ENCODE data around the gene QSOX2. TPM values are rescaled to one million over a fixed set of nuclear protein-coding genes. Genes with fewer than 3 reads are reported as not detected.

Gene QSOX2
- total RNA-seq, 1 donor from 2014 or later: 3.7 TPM

DNA sequence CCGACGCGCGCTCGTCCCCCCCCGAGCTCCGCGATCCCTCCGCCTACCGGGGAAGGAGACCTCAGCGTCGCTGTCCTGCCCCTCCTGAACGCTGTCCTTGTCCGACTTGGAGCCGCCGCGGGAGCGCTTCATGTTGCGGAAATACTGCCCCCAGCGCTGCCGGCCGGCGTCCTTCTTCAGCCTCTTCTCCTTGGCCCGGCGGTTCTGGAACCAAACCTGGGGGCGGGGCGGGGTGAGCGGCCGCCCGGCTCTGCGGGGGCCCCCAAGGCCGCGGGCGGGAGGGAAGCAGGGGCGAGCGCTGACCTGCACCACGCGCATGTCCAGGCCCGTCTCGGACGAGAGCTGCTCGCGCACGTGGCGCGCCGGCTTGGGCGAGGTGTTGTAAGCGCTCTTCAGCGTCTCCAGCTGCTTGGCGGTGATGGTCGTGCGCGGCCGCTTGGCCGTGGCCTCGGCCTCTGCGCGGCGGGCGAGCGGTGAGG is 47.0 kb downstream of the QSOX2 start:
- Histone ChIP-seq H3K27me3 (ENCODE audit: control insufficient read depth in 3 of 3, insufficient read depth in 3 of 3, low read length in 3 of 3) (peaks cover 70 to 86% (median 75%) of the 10 kb centered on the region in 3 donors), H3K4me1 (ENCODE audit: control insufficient read depth in 3 of 3, insufficient read depth in 3 of 3, low read length in 3 of 3) (no peaks in the 10 kb centered on the region), H3K36me3 (ENCODE audit: control insufficient read depth in 3 of 3, insufficient read depth in 3 of 3, low read length in 3 of 3) (no peaks in the 10 kb centered on the region)

DNA sequence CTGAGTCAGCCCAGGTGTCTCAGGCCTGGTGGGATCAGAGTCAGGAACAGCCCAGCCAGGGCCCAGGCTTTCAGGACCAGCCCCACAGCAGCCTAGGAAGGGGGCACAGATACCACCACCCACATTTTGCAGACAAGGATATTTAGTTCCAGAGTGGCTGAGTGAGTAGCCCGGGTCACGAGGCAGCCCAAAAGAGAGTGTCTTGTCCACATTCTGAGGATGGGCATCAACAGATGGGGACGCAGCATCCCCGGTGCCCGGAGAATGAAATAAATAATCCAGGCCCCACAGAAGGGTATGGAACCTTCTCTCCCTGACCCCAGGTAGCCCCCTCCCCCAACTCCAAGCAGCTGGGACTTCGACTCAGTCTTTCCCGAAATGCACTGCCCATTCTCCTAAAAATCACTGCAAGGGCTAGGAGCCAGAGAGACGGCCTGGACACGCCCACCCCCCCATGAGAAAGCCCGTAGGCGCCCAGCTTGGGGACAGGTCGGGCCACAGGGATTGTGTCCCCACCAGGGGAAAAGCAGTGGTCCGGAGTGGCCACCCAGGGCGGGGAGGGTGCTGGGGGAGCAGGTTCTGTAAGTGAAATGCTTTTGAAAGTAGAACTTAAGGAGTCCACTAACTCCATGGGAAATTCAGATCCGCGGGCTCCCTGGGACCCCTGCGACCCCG is 47.5 kb downstream of the QSOX2 start:
- Histone ChIP-seq H3K9ac (ENCODE audit: low read depth in 1 of 3, low read length in 3 of 3) (no peak overlapping the region), H3K4me3 (ENCODE audit: low read length in 3 of 3) (no peak overlapping the region)

More for the DNA sequence above, 47.0 kb downstream of the QSOX2 start:
- Histone ChIP-seq H3K9ac (ENCODE audit: low read depth in 1 of 3, low read length in 3 of 3) (no peak overlapping the region), H3K4me3 (ENCODE audit: low read length in 3 of 3) (no peak overlapping the region), H3K9me3 (ENCODE audit: control insufficient read depth in 3 of 3, low read length in 3 of 3) (no peaks in the 10 kb centered on the region), H3K27ac (ENCODE audit: low read depth, low read length) (no peak overlapping the region)

DNA sequence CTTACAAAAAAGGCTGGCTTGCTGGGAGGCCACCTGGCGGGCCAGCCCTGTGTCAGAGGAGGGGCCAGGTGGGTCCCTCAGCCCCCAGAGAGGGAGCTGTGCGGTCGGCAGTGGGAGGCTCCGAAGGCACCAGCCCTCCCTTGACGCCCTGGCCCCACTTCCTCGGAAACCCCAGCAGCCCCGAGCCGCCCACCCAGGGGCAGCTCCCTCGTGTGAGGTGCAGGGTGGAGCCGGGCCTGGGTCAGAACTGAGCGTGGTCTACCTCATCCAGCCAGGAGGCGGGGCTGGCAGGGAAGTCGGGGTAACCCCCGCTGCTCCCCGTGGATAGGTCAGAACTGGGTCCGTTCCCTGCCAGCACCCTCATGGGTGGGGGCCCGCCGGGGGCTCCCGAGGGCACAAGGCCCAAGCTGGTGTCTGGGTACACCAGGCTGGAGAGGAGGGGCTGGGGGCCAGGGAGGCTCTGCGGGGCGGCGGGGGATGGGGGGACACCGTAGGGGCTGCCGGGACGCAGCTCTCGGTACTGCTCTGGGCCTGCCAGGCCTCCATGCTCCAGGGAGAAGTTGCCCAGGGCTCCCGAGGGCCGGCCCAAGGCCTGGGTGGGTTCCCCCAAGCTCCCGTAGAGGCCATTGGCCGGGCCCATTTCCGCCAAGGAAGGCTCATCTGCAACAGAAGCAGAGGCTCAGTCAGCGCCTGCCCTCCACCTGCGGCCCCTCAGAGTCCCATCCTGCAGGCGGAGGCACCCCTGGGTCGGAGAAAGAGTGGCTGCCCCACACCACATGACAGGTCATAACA is 48.3 kb downstream of the QSOX2 start:
- Histone ChIP-seq H3K9ac (ENCODE audit: low read depth in 1 of 3, low read length in 3 of 3) (no peak overlapping the region), H3K4me3 (ENCODE audit: low read length in 3 of 3) (no peak overlapping the region), H3K9me3 (ENCODE audit: control insufficient read depth in 3 of 3, low read length in 3 of 3) (no peaks in the 10 kb centered on the region), H3K27me3 (ENCODE audit: control insufficient read depth in 3 of 3, insufficient read depth in 3 of 3, low read length in 3 of 3) (peaks cover 66 to 86% (median 75%) of the 10 kb centered on the region in 3 donors), H3K27ac (ENCODE audit: low read depth, low read length) (no peak overlapping the region), H3K36me3 (ENCODE audit: control insufficient read depth in 3 of 3, insufficient read depth in 3 of 3, low read length in 3 of 3) (no peaks in the 10 kb centered on the region), H3K4me1 (ENCODE audit: control insufficient read depth in 3 of 3, insufficient read depth in 3 of 3, low read length in 3 of 3) (no peaks in the 10 kb centered on the region)

More for the DNA sequence above, 47.5 kb downstream of the QSOX2 start:
- Histone ChIP-seq H3K4me1 (ENCODE audit: control insufficient read depth in 3 of 3, insufficient read depth in 3 of 3, low read length in 3 of 3) (no peaks in the 10 kb centered on the region), H3K9me3 (ENCODE audit: control insufficient read depth in 3 of 3, low read length in 3 of 3) (no peaks in the 10 kb centered on the region), H3K36me3 (ENCODE audit: control insufficient read depth in 3 of 3, insufficient read depth in 3 of 3, low read length in 3 of 3) (no peaks in the 10 kb centered on the region), H3K27me3 (ENCODE audit: control insufficient read depth in 3 of 3, insufficient read depth in 3 of 3, low read length in 3 of 3) (peaks cover 65 to 85% (median 74%) of the 10 kb centered on the region in 3 donors), H3K27ac (ENCODE audit: low read depth, low read length) (no peak overlapping the region)

GRCh38 chr9:136196404-136197083 is 49.1 kb downstream of the QSOX2 start:
- Histone ChIP-seq H3K4me3 (ENCODE audit: low read length in 3 of 3) (no peak overlapping the region), H3K27me3 (ENCODE audit: control insufficient read depth in 3 of 3, insufficient read depth in 3 of 3, low read length in 3 of 3) (peaks cover 70 to 87% (median 76%) of the 10 kb centered on the region in 3 donors), H3K9me3 (ENCODE audit: control insufficient read depth in 3 of 3, low read length in 3 of 3) (no peaks in the 10 kb centered on the region), H3K9ac (ENCODE audit: low read depth in 1 of 3, low read length in 3 of 3) (no peak overlapping the region), H3K27ac (ENCODE audit: low read depth, low read length) (no peak overlapping the region), H3K36me3 (ENCODE audit: control insufficient read depth in 3 of 3, insufficient read depth in 3 of 3, low read length in 3 of 3) (no peaks in the 10 kb centered on the region), H3K4me1 (ENCODE audit: control insufficient read depth in 3 of 3, insufficient read depth in 3 of 3, low read length in 3 of 3) (no peaks in the 10 kb centered on the region)

DNA sequence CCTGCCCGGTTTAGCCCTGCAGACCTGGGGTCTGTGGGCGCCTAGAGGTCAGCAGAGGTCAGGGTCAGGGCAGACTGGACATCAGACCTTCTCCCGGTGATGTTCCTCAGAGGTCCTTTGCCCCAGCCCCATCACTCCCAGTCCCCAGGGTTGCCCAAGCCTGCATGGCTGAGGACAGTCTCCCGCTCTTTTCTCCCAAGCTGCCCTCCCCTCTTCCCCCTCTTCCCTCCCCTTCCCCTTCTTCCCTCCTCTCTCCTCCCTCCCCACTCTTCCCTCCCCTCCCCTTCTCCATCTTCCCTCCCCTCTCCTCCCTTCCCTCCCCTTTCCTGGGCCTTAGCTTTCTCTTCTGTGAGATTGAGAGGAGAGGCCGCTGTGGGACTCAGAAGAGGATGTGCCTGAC is 51.1 kb downstream of the QSOX2 start:
- Histone ChIP-seq H3K4me3 (ENCODE audit: low read length in 3 of 3) (no peak overlapping the region), H3K27me3 (ENCODE audit: control insufficient read depth in 3 of 3, insufficient read depth in 3 of 3, low read length in 3 of 3) (peaks cover 66 to 82% (median 73%) of the 10 kb centered on the region in 3 donors), H3K9me3 (ENCODE audit: control insufficient read depth in 3 of 3, low read length in 3 of 3) (no peaks in the 10 kb centered on the region)

GRCh38 chr9:136193891-136194279 is 51.7 kb downstream of the QSOX2 start:
- H3K27me3 ChIP-seq (ENCODE audit: control insufficient read depth in 3 of 3, insufficient read depth in 3 of 3, low read length in 3 of 3): peaks cover 67 to 83% (median 69%) of the 10 kb centered on the region in 3 donors

More for the DNA sequence above, 51.1 kb downstream of the QSOX2 start:
- no peaks in the 10 kb centered on the region for H3K36me3 ChIP-seq (ENCODE audit: control insufficient read depth in 3 of 3, insufficient read depth in 3 of 3, low read length in 3 of 3)
- H3K27ac ChIP-seq (ENCODE audit: low read depth, low read length): no peak overlapping the region
- no peak overlapping the region for H3K9ac ChIP-seq (ENCODE audit: low read depth in 1 of 3, low read length in 3 of 3)
- H3K4me1 ChIP-seq (ENCODE audit: control insufficient read depth in 3 of 3, insufficient read depth in 3 of 3, low read length in 3 of 3): no peaks in the 10 kb centered on the region

GRCh38 chr9:136193127-136193890 is 52.3 kb downstream of the QSOX2 start:
- no peak overlapping the region for H3K4me3 ChIP-seq (ENCODE audit: low read length in 3 of 3)
- H3K36me3 ChIP-seq (ENCODE audit: control insufficient read depth in 3 of 3, insufficient read depth in 3 of 3, low read length in 3 of 3): no peaks in the 10 kb centered on the region

More at GRCh38 chr9:136193891-136194279, 51.7 kb downstream of the QSOX2 start:
- Histone ChIP-seq H3K9me3 (ENCODE audit: control insufficient read depth in 3 of 3, low read length in 3 of 3) (no peaks in the 10 kb centered on the region), H3K4me3 (ENCODE audit: low read length in 3 of 3) (no peak overlapping the region), H3K9ac (ENCODE audit: low read depth in 1 of 3, low read length in 3 of 3) (no peak overlapping the region), H3K27ac (ENCODE audit: low read depth, low read length) (no peak overlapping the region), H3K36me3 (ENCODE audit: control insufficient read depth in 3 of 3, insufficient read depth in 3 of 3, low read length in 3 of 3) (no peaks in the 10 kb centered on the region), H3K4me1 (ENCODE audit: control insufficient read depth in 3 of 3, insufficient read depth in 3 of 3, low read length in 3 of 3) (no peaks in the 10 kb centered on the region)

GRCh38 chr9:136192289-136193126 is 53.1 kb downstream of the QSOX2 start:
- Histone ChIP-seq H3K9ac (ENCODE audit: low read depth in 1 of 3, low read length in 3 of 3) (no peak overlapping the region), H3K4me1 (ENCODE audit: control insufficient read depth in 3 of 3, insufficient read depth in 3 of 3, low read length in 3 of 3) (no peaks in the 10 kb centered on the region), H3K4me3 (ENCODE audit: low read length in 3 of 3) (no peak overlapping the region), H3K27ac (ENCODE audit: low read depth, low read length) (no peak overlapping the region), H3K9me3 (ENCODE audit: control insufficient read depth in 3 of 3, low read length in 3 of 3) (no peaks in the 10 kb centered on the region), H3K27me3 (ENCODE audit: control insufficient read depth in 3 of 3, insufficient read depth in 3 of 3, low read length in 3 of 3) (peaks cover 63 to 78% (median 68%) of the 10 kb centered on the region in 3 donors), H3K36me3 (ENCODE audit: control insufficient read depth in 3 of 3, insufficient read depth in 3 of 3, low read length in 3 of 3) (no peaks in the 10 kb centered on the region)

More at GRCh38 chr9:136193127-136193890, 52.3 kb downstream of the QSOX2 start:
- H3K27me3 ChIP-seq (ENCODE audit: control insufficient read depth in 3 of 3, insufficient read depth in 3 of 3, low read length in 3 of 3): peaks cover 64 to 78% (median 68%) of the 10 kb centered on the region in 3 donors
- H3K9ac ChIP-seq (ENCODE audit: low read depth in 1 of 3, low read length in 3 of 3): no peak overlapping the region
- H3K4me1 ChIP-seq (ENCODE audit: control insufficient read depth in 3 of 3, insufficient read depth in 3 of 3, low read length in 3 of 3): no peaks in the 10 kb centered on the region
- H3K27ac ChIP-seq (ENCODE audit: low read depth, low read length): no peak overlapping the region
- H3K9me3 ChIP-seq (ENCODE audit: control insufficient read depth in 3 of 3, low read length in 3 of 3): no peaks in the 10 kb centered on the region

DNA sequence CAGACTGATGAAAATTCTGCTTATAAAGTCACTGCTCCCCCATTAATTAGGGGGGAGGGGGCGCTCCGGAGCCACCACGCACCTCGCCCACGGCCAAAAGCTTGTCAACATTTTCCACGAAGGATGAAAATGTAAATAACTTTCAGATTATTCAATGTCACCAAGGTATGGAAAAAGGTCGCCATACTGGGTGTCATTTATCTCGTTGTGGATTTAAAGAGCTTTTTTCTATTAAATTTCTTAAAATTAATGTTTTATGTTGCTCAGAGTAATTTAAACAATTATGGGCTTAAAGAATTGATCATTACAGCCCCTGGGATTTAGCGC is 53.7 kb downstream of the QSOX2 start:
- Histone ChIP-seq H3K36me3 (ENCODE audit: control insufficient read depth in 3 of 3, insufficient read depth in 3 of 3, low read length in 3 of 3) (no peaks in the 10 kb centered on the region), H3K9ac (ENCODE audit: low read depth in 1 of 3, low read length in 3 of 3) (no peak overlapping the region), H3K27me3 (ENCODE audit: control insufficient read depth in 3 of 3, insufficient read depth in 3 of 3, low read length in 3 of 3) (peaks cover 66 to 79% (median 70%) of the 10 kb centered on the region in 3 donors), H3K4me1 (ENCODE audit: control insufficient read depth in 3 of 3, insufficient read depth in 3 of 3, low read length in 3 of 3) (no peaks in the 10 kb centered on the region), H3K9me3 (ENCODE audit: control insufficient read depth in 3 of 3, low read length in 3 of 3) (no peaks in the 10 kb centered on the region), H3K27ac (ENCODE audit: low read depth, low read length) (no peak overlapping the region), H3K4me3 (ENCODE audit: low read length in 3 of 3) (no peak overlapping the region)

Data from skeletal muscle tissue (tissue), 4 donors.